GM23338 (cell line): Measurements from ENCODE around the gene FUT7. TPM values are rescaled to one million over a fixed set of nuclear protein-coding genes. Genes with fewer than 3 reads are reported as not detected.

ENCODE experiments used
- ATAC-seq: fragments of 200-7000 bp; cut with Tn5 transposase; 3 replicates; pipeline ENCODE4 v1.9.1; 2020
- DNase-seq: peaks from one replicate; pipeline ENCODE4 v3.0.0-alpha.2; 2015; ENCODE audit warnings: low spot score
- H2AFZ ChIP-seq: fragments of 200-600 bp; sonication (generic); 2 replicates; pipeline ENCODE4 v1.8.0; 2016; ENCODE audit warnings: antibody characterized with exemption, mild to moderate bottlenecking, moderate library complexity
- H3F3A ChIP-seq: fragments of 200-600 bp; sonication (generic); replicated peaks from 2 replicates; pipeline ENCODE4 v1.8.0; 2017; ENCODE audit warnings: antibody characterized with exemption, mixed run types, low read depth
- H3K27ac ChIP-seq: fragments of 200-600 bp; sonication (generic); 2 replicates; pipeline ENCODE4 v1.6.1; 2016; ENCODE audit warnings: low read depth
- H3K27me3 ChIP-seq: fragments of 200-600 bp; sonication (generic); 2 replicates; pipeline ENCODE4 v1.8.0; 2016; ENCODE audit warnings: mild to moderate bottlenecking, mixed run types, moderate library complexity; ENCODE audit not compliant: insufficient read depth
- H3K36me3 ChIP-seq: fragments of 200-600 bp; sonication (generic); 2 replicates; pipeline ENCODE4 v1.8.0; 2016; ENCODE audit warnings: mild to moderate bottlenecking; ENCODE audit not compliant: insufficient read depth
- H3K4me1 ChIP-seq: fragments of 200-600 bp; sonication (generic); 2 replicates; pipeline ENCODE4 v1.8.0; 2016; ENCODE audit warnings: mild to moderate bottlenecking, moderate library complexity; ENCODE audit not compliant: insufficient read depth
- H3K4me2 ChIP-seq: fragments of 200-600 bp; sonication (generic); 2 replicates; pipeline ENCODE4 v1.7.1; 2017; ENCODE audit warnings: mixed run types
- H3K4me3 ChIP-seq: fragments of 200-600 bp; sonication (generic); 2 replicates; pipeline ENCODE4 v1.6.1; 2016; ENCODE audit warnings: mixed run types
- H3K79me2 ChIP-seq: fragments of 200-600 bp; sonication (generic); replicated peaks from 2 replicates; pipeline ENCODE4 v1.8.0; 2017; ENCODE audit warnings: mild to moderate bottlenecking; ENCODE audit not compliant: insufficient read depth
- H3K9me2 ChIP-seq: fragments of 200-600 bp; sonication (generic); 2 replicates; pipeline ENCODE4 v1.8.0; 2017; ENCODE audit not compliant: insufficient read depth
- H4K20me1 ChIP-seq: fragments of 200-600 bp; sonication (generic); replicated peaks from 2 replicates; pipeline ENCODE4 v1.8.0; 2017; ENCODE audit warnings: mild to moderate bottlenecking; ENCODE audit not compliant: insufficient read depth
- H3K27ac Mint-ChIP-seq: 2 replicates; pipeline ENCODE4 v1.8.0; 2020; ENCODE audit warnings: inconsistent platforms, mild to moderate bottlenecking, moderate library complexity, mixed read lengths
- H3K27me3 Mint-ChIP-seq: 3 replicates; pipeline ENCODE4 v1.8.0; 2022; ENCODE audit warnings: low read depth, mild to moderate bottlenecking, moderate library complexity, mixed read lengths, inconsistent platforms; ENCODE audit not compliant: insufficient read depth, poor library complexity
- H3K36me3 Mint-ChIP-seq: 3 replicates; pipeline ENCODE4 v1.8.0; 2021; ENCODE audit warnings: low read depth, mild to moderate bottlenecking, inconsistent platforms, moderate library complexity, mixed read lengths
- H3K4me1 Mint-ChIP-seq: 3 replicates; pipeline ENCODE4 v1.8.0; 2020; ENCODE audit warnings: mild to moderate bottlenecking, inconsistent platforms, mixed read lengths
- H3K4me3 Mint-ChIP-seq: 3 replicates; pipeline ENCODE4 v1.8.0; 2021; ENCODE audit warnings: moderate library complexity, mild to moderate bottlenecking, inconsistent platforms, mixed read lengths
- H3K9me3 Mint-ChIP-seq: 3 replicates; pipeline ENCODE4 v1.8.0; 2020; ENCODE audit warnings: moderate library complexity, mild to moderate bottlenecking, inconsistent platforms, mixed read lengths
- CREB1 ChIP-seq: fragments of 250-450 bp; sonication (Bioruptor Pico); IDR thresholded peaks from 2 replicates; pipeline ENCODE4 v1.5.0; 2020; ENCODE audit warnings: low read depth, mild to moderate bottlenecking, moderate library complexity
- CTCF ChIP-seq, 2 experiments: fragments of 200-600 bp in 1 of 2; sonication (generic) in 1 of 2; conservative IDR thresholded peaks; 2 replicates each; pipeline versions ENCODE4 v1.5.1 to v1.6.1; 2016 to 2017; ENCODE audit warnings: antibody characterized with exemption in 2 of 2, low read depth in 2 of 2, mild to moderate bottlenecking in 2 of 2, moderate library complexity in 1 of 2
- EZH2 ChIP-seq: fragments of 200-600 bp; sonication (generic); IDR thresholded peaks from one replicate; pipeline ENCODE4 v1.8.0; 2017; ENCODE audit warnings: antibody characterized with exemption, mild to moderate bottlenecking, low read depth; ENCODE audit not compliant: unreplicated experiment
- EZH2phosphoT487 ChIP-seq: fragments of 200-600 bp; sonication (generic); IDR thresholded peaks from one replicate; pipeline ENCODE4 v1.8.1; 2018; ENCODE audit warnings: antibody characterized with exemption; ENCODE audit not compliant: unreplicated experiment
- JUNB ChIP-seq: IDR thresholded peaks from one replicate; pipeline ENCODE4 v1.6.1; 2016; ENCODE audit warnings: antibody characterized with exemption; ENCODE audit not compliant: unreplicated experiment
- NANOG ChIP-seq: IDR thresholded peaks from 2 replicates; pipeline ENCODE4 v1.6.1; 2016; ENCODE audit warnings: antibody characterized with exemption, borderline replicate concordance
- POLR2AphosphoS5 ChIP-seq: IDR thresholded peaks from 2 replicates; pipeline ENCODE4 v1.6.1; 2016; ENCODE audit warnings: antibody characterized with exemption, low read depth
- STAT1 ChIP-seq: IDR thresholded peaks from one replicate; pipeline ENCODE4 v1.6.1; 2016; ENCODE audit warnings: antibody characterized with exemption; ENCODE audit not compliant: unreplicated experiment
- ZNF114 ChIP-seq: fragments of 250-450 bp; sonication (Bioruptor Pico); IDR thresholded peaks from 2 replicates; pipeline ENCODE4 v1.5.0; 2020; ENCODE audit warnings: mild to moderate bottlenecking, moderate library complexity
- ZNF331 ChIP-seq: fragments of 250-450 bp; sonication (Bioruptor Pico); IDR thresholded peaks from 2 replicates; pipeline ENCODE4 v1.5.0; 2020; ENCODE audit warnings: low read depth, mild to moderate bottlenecking, moderate library complexity
- polyA plus RNA-seq: library from polyadenylated mRNA; unstranded; fragments of >200 nt; fragmentation: Nextera tagmentation; extraction: Ambion mirVana; gene quantifications from 2 replicates; pipeline ENCODE4 v1.2.1, GENCODE V29; 2016
- total RNA-seq: library from RNA; depleted of rRNA; stranded (reverse); fragments of >200 nt; shearing (Covaris generic); gene quantifications from 2 replicates; pipeline ENCODE4 v1.2.3, GENCODE V29; 2014
- TF ChIP-seq, protein P1 (sequence below): fragments of 250-450 bp; sonication (Bioruptor Pico); IDR thresholded peaks from 2 replicates; pipeline ENCODE4 v1.5.0; 2020; ENCODE audit warnings: mild to moderate bottlenecking, moderate library complexity
- TF ChIP-seq, protein P2 (sequence below): IDR thresholded peaks from 2 replicates; pipeline ENCODE4 v1.6.1; 2016; ENCODE audit warnings: antibody characterized with exemption

Gene FUT7
- total and polyA plus RNA-seq, 2 experiments from 2014 or later: not detected

- Mint-ChIP-seq H3K27ac (no peak overlapping the region), H3K27me3 (peaks cover 26% of the 10 kb centered on the region), H3K4me1 (no peaks in the 10 kb centered on the region; the same call in 2 of the 3 replicates), H3K36me3 (no peaks in the 10 kb centered on the region), H3K9me3 (no peaks in the 10 kb centered on the region), H3K4me3 (no peak overlapping the region)
- Histone ChIP-seq H3F3A (0 out of 2 replicates have a peak, but pooled peaks cover 3% of the 10 kb centered on the region), H3K4me3 (no peak overlapping the region), H3K27me3 (peaks cover 21% of the 10 kb centered on the region), H2AFZ (no peak overlapping the region), H3K4me1 (0 out of 2 replicates have a peak, but pooled peaks cover 3% of the 10 kb centered on the region), H4K20me1 (no peaks in the 10 kb centered on the region), H3K9me2 (no peaks in the 10 kb centered on the region), H3K27ac (no peak overlapping the region), H3K79me2 (no peaks in the 10 kb centered on the region), H3K36me3 (no peaks in the 10 kb centered on the region), H3K4me2 (no peak overlapping the region)
- ATAC-seq (no peak), DNase-seq (no peak)
- no peak for TF ChIP-seq ZNF331 (CRISPR knock-in tag)
- no peak for TF ChIP-seq CREB1 (CRISPR knock-in tag)
- TF ChIP-seq EZH2: no peak
- TF ChIP-seq CTCF (conservative IDR thresholded peaks at IDR 0.05; ENCODE audit: low read depth in 2 of 2): no peak
- no peak for TF ChIP-seq POLR2AphosphoS5
- TF ChIP-seq, protein P1, sequence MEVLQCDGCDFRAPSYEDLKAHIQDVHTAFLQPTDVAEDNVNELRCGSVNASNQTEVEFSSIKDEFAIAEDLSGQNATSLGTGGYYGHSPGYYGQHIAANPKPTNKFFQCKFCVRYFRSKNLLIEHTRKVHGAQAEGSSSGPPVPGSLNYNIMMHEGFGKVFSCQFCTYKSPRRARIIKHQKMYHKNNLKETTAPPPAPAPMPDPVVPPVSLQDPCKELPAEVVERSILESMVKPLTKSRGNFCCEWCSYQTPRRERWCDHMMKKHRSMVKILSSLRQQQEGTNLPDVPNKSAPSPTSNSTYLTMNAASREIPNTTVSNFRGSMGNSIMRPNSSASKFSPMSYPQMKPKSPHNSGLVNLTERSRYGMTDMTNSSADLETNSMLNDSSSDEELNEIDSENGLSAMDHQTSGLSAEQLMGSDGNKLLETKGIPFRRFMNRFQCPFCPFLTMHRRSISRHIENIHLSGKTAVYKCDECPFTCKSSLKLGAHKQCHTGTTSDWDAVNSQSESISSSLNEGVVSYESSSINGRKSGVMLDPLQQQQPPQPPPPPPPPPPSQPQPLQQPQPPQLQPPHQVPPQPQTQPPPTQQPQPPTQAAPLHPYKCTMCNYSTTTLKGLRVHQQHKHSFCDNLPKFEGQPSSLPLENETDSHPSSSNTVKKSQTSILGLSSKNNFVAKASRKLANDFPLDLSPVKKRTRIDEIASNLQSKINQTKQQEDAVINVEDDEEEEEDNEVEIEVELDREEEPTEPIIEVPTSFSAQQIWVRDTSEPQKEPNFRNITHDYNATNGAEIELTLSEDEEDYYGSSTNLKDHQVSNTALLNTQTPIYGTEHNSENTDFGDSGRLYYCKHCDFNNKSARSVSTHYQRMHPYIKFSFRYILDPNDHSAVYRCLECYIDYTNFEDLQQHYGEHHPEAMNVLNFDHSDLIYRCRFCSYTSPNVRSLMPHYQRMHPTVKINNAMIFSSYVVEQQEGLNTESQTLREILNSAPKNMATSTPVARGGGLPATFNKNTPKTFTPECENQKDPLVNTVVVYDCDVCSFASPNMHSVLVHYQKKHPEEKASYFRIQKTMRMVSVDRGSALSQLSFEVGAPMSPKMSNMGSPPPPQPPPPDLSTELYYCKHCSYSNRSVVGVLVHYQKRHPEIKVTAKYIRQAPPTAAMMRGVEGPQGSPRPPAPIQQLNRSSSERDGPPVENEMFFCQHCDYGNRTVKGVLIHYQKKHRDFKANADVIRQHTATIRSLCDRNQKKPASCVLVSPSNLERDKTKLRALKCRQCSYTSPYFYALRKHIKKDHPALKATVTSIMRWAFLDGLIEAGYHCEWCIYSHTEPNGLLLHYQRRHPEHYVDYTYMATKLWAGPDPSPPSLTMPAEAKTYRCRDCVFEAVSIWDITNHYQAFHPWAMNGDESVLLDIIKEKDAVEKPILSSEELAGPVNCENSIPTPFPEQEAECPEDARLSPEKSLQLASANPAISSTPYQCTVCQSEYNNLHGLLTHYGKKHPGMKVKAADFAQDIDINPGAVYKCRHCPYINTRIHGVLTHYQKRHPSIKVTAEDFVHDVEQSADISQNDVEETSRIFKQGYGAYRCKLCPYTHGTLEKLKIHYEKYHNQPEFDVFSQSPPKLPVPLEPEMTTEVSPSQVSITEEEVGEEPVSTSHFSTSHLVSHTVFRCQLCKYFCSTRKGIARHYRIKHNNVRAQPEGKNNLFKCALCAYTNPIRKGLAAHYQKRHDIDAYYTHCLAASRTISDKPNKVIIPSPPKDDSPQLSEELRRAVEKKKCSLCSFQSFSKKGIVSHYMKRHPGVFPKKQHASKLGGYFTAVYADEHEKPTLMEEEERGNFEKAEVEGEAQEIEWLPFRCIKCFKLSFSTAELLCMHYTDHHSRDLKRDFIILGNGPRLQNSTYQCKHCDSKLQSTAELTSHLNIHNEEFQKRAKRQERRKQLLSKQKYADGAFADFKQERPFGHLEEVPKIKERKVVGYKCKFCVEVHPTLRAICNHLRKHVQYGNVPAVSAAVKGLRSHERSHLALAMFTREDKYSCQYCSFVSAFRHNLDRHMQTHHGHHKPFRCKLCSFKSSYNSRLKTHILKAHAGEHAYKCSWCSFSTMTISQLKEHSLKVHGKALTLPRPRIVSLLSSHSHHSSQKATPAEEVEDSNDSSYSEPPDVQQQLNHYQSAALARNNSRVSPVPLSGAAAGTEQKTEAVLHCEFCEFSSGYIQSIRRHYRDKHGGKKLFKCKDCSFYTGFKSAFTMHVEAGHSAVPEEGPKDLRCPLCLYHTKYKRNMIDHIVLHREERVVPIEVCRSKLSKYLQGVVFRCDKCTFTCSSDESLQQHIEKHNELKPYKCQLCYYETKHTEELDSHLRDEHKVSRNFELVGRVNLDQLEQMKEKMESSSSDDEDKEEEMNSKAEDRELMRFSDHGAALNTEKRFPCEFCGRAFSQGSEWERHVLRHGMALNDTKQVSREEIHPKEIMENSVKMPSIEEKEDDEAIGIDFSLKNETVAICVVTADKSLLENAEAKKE (CRISPR knock-in tag): no peak
- TF ChIP-seq EZH2phosphoT487: no peak
- no peak for TF ChIP-seq STAT1
- no peak for TF ChIP-seq ZNF114 (CRISPR knock-in tag)
- TF ChIP-seq NANOG: no peak
- TF ChIP-seq, protein P2, sequence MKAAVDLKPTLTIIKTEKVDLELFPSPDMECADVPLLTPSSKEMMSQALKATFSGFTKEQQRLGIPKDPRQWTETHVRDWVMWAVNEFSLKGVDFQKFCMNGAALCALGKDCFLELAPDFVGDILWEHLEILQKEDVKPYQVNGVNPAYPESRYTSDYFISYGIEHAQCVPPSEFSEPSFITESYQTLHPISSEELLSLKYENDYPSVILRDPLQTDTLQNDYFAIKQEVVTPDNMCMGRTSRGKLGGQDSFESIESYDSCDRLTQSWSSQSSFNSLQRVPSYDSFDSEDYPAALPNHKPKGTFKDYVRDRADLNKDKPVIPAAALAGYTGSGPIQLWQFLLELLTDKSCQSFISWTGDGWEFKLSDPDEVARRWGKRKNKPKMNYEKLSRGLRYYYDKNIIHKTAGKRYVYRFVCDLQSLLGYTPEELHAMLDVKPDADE: no peak
- TF ChIP-seq JUNB: no peak
Observed at GRCh38 chr9:137030538-137031527, 1.1 kb downstream of the FUT7 start.
